CD4-positive, alpha-beta T cell (primary cell): Measurements from ENCODE around the gene JCAD. TPM values are rescaled to one million over a fixed set of nuclear protein-coding genes. Genes with fewer than 3 reads are reported as not detected.

Experiments used
- ATAC-seq: fragments of 200-7000 bp; cut with Tn5 transposase; one replicate; pipeline ENCODE4 v1.10.0; 2022; ENCODE audit warnings: mild to moderate bottlenecking; ENCODE audit not compliant: poor library complexity
- CTCF ChIA-PET: fragments of 350-600 bp; sonication (Branson Sonifier 250); formaldehyde crosslinking; loops from one replicate; lab custom pipeline; 2021; ENCODE audit warnings: antibody characterized with exemption, inconsistent platforms; lab: Charles Lee
- POLR2A ChIA-PET: fragments of 350-600 bp; sonication (Branson Sonifier 250); formaldehyde crosslinking; loops from one replicate; lab custom pipeline; 2021; ENCODE audit warnings: antibody characterized with exemption, inconsistent platforms; lab: Charles Lee
- DNase-seq, 14 experiments: peaks; one replicate each; pipeline ENCODE4 v3.0.0-alpha.2; 2013 to 2020; ENCODE audit warnings: mixed read lengths in 2 of 14
- H3K27ac ChIP-seq, 2 donors: one replicate each; pipeline versions ENCODE4 v1.5.1 to v1.7.0; 2013; ENCODE audit warnings: low read length in 2 of 2, low read depth in 1 of 2, mild to moderate bottlenecking in 1 of 2
- H3K27me3 ChIP-seq, 2 experiments: 1 replicate in 1 of 2; 2 replicates in 1 of 2; pipeline versions ENCODE4 v1.6.1 to v1.7.0; 2013; ENCODE audit warnings: low read length in 2 of 2, control low read depth in 1 of 2, mild to moderate bottlenecking in 1 of 2, moderate library complexity in 1 of 2; ENCODE audit not compliant: insufficient read depth in 2 of 2, control insufficient read depth in 1 of 2
- H3K36me3 ChIP-seq: one replicate; pipeline ENCODE4 v1.6.1; 2013; ENCODE audit warnings: low read length, control low read depth; ENCODE audit not compliant: insufficient read depth
- H3K4me1 ChIP-seq: one replicate; pipeline ENCODE4 v1.6.1; 2013; ENCODE audit warnings: low read length, control low read depth; ENCODE audit not compliant: insufficient read depth
- H3K4me3 ChIP-seq: one replicate; pipeline ENCODE4 v1.5.1; 2013; ENCODE audit warnings: mild to moderate bottlenecking, low read length, moderate library complexity
- H3K9me3 ChIP-seq, 2 experiments: 1 replicate in 1 of 2; 2 replicates in 1 of 2; pipeline versions ENCODE4 v1.6.1 to v1.7.0; 2013; ENCODE audit warnings: low read length in 2 of 2, mild to moderate bottlenecking in 2 of 2, control low read depth in 1 of 2, moderate library complexity in 1 of 2; ENCODE audit not compliant: control insufficient read depth in 1 of 2, insufficient read depth in 1 of 2
- H3K27ac Mint-ChIP-seq: one replicate; pipeline ENCODE4 v1.8.0; 2020; ENCODE audit warnings: mixed read lengths
- H3K27me3 Mint-ChIP-seq: one replicate; pipeline ENCODE4 v1.8.0; 2021; ENCODE audit warnings: mixed read lengths
- H3K36me3 Mint-ChIP-seq: one replicate; pipeline ENCODE4 v1.8.0; 2021; ENCODE audit warnings: low read depth, mixed read lengths
- H3K4me1 Mint-ChIP-seq: one replicate; pipeline ENCODE4 v1.8.0; 2021; ENCODE audit warnings: low read depth, mixed read lengths
- H3K4me3 Mint-ChIP-seq: one replicate; pipeline ENCODE4 v1.8.0; 2020; ENCODE audit warnings: mild to moderate bottlenecking, mixed read lengths
- H3K9me3 Mint-ChIP-seq: one replicate; pipeline ENCODE4 v1.8.0; 2020; ENCODE audit warnings: mixed read lengths
- CTCF ChIP-seq: fragments of 200-600 bp; IDR thresholded peaks from one replicate; pipeline ENCODE4 v1.8.0; 2022; ENCODE audit warnings: antibody characterized with exemption, mild to moderate bottlenecking
- intact Hi-C, 2 experiments: fragments of 100-400 bp; cut with DNase I in 1 of 2; cut with micrococcal nuclease in 1 of 2; formaldehyde crosslinking; loops; one replicate each; pipeline versions ENCODE4 v1.15.1 to v1.9.0; 2023 to 2025; cut with DNase I, micrococcal nuclease
- total RNA-seq, 174 experiments: library from RNA in 2 of 174; stranded (reverse) in 2 of 174; gene quantifications; one replicate each; pipeline ENCODE4 v1.2.3 and lab custom pipeline; 2021 to 2026

JCAD gene
- total RNA-seq, 2 experiments from 2014 or later = not detected

GRCh38 chr10:30000802-30001571 is 58.4 kb downstream of the JCAD start:
- Mint-ChIP-seq H3K4me1 (peaks cover 8% of the 10 kb centered on the region), H3K4me3 (no peak overlapping the region), H3K27me3 (peaks cover 71% of the 10 kb centered on the region), H3K9me3 (no peaks in the 10 kb centered on the region), H3K27ac (no peak overlapping the region), H3K36me3 (no peaks in the 10 kb centered on the region)
- ATAC-seq (no peak), DNase-seq (no peak)
- intact Hi-C loops = loop anchor here in 1 of 2 experiments (2.0 kb wide), 1 partner anchor 590 kb away; no protein-coding TSS in a partner anchor
- peaks cover 6% of the 10 kb centered on the region for H3K4me1 ChIP-seq
- ChIA-PET CTCF (no interaction called here), POLR2A (interaction anchor here (1.7 kb wide), 1 partner anchor 26 kb away, joined by 6 read pairs; no protein-coding TSS in a partner anchor)
- H3K27me3 ChIP-seq = peaks cover 21 to 26% of the 10 kb centered on the region in 2 experiments
- no peak overlapping the region for H3K27ac ChIP-seq
- no peak for TF ChIP-seq CTCF
- H3K9me3 ChIP-seq = no peaks in the 10 kb centered on the region
- H3K4me3 ChIP-seq = no peak overlapping the region
- H3K36me3 ChIP-seq = no peaks in the 10 kb centered on the region

DNA sequence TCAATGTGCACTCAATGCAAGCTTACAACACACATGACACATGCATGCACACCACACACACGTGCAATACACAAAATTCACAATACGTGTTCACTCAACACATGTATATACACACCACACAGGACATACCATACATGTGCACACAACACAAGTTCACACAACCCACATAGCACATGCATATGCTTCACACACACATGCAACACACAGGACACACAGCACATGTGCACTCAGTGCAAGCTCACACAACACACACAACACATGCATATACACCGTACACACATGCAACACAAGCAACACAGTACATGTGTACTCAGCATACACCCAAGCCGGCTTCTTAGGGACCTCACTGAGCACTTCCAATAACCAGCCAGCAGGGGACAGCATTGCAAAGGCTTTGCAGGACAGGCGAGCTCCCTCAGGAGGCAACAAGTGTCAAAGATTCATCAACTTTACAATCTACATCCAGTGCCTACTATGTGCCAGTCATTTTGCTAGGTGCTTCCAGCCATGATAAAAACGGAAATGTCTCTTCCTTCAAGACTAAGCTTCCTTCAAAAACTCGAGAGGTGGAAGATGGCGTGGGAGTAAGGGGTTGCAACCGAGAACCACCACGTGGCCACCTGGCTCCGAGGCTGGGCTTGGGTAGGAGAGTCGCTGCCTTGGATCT is 61.1 kb downstream of the JCAD start:
- DNase-seq (peak; percentile 62 to 87 (median 68)), ATAC-seq (peak; percentile 92)
- Histone ChIP-seq H3K27me3 (peaks cover 17 to 25% of the 10 kb centered on the region in 2 experiments), H3K27ac (no peak overlapping the region), H3K36me3 (no peaks in the 10 kb centered on the region), H3K9me3 (no peaks in the 10 kb centered on the region), H3K4me1 (peaks cover 6% of the 10 kb centered on the region), H3K4me3 (no peak overlapping the region)
- intact Hi-C loops = loop anchor here (1.0 to 5.0 kb wide), 5 partner anchors 243 to 593 kb away; no protein-coding TSS in a partner anchor
- Mint-ChIP-seq H3K27me3 (peaks cover 79% of the 10 kb centered on the region), H3K27ac (no peak overlapping the region), H3K4me1 (peaks cover 8% of the 10 kb centered on the region), H3K9me3 (no peaks in the 10 kb centered on the region), H3K36me3 (no peaks in the 10 kb centered on the region), H3K4me3 (no peak overlapping the region)
- TF ChIP-seq CTCF = peak; percentile 92
- ChIA-PET CTCF (interaction anchor here (1.0 to 1.3 kb wide), 8 partner anchors 11 to 593 kb away, joined by 3 to 9 read pairs (median 5); no protein-coding TSS in a partner anchor), POLR2A (interaction anchor here (0.6 to 1.5 kb wide), 4 partner anchors 11 to 593 kb away, joined by 3 to 4 read pairs (median 4); no protein-coding TSS in a partner anchor)

DNA sequence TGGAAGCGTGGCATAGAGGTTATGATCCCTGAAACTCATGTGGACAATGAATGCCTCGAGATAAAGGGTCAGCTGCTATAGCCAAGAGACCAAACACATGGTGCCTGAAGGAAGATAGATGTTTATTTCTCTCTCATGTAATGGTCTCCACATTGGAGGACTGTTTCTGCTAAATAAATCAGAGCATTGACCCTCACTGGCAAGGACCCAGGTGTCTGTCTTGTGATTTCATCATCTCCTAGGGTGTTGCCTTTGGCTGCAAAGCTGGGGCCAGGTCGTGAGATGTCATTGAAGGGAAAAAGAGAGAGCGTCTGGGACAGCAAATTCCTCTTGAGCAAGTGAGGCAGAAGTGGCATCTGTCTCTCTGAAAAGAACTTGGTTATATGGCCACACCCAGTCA is 64.6 kb downstream of the JCAD start:
- H3K4me3 ChIP-seq = no peak overlapping the region
- peaks cover 12 to 28% of the 10 kb centered on the region in 2 experiments for H3K27me3 ChIP-seq
- no peak for TF ChIP-seq CTCF
- intact Hi-C loops = loop anchor here in 1 of 2 experiments (5.0 kb wide), 2 partner anchors 247 to 537 kb away; no protein-coding TSS in a partner anchor
- no peak for DNase-seq
- no peaks in the 10 kb centered on the region for H3K4me1 ChIP-seq
- H3K4me3 Mint-ChIP-seq = no peak overlapping the region
- ChIA-PET POLR2A (no interaction called here), CTCF (no interaction called here)
- H3K36me3 Mint-ChIP-seq = no peaks in the 10 kb centered on the region
- peaks cover 79% of the 10 kb centered on the region for H3K27me3 Mint-ChIP-seq
- H3K27ac ChIP-seq = no peak overlapping the region
- no peaks in the 10 kb centered on the region for H3K36me3 ChIP-seq
- ATAC-seq = no peak
- H3K9me3 ChIP-seq = no peaks in the 10 kb centered on the region
- H3K9me3 Mint-ChIP-seq = no peaks in the 10 kb centered on the region
- no peaks in the 10 kb centered on the region for H3K4me1 Mint-ChIP-seq
- H3K27ac Mint-ChIP-seq = no peak overlapping the region
